H9 (cell line): ENCODE measurements around the gene HUS1. TPM values are rescaled to one million over a fixed set of nuclear protein-coding genes. Genes with fewer than 3 reads are reported as not detected.

ENCODE experiments used
- DNase-seq: peaks from one replicate; pipeline ENCODE4 v3.0.0-alpha.2; 2017
- H2AFZ ChIP-seq: one replicate; pipeline ENCODE4 v1.6.1; 2013; ENCODE audit warnings: mild to moderate bottlenecking, low read length, control low read depth, moderate library complexity
- H2AK5ac ChIP-seq: 2 replicates; pipeline ENCODE4 v1.6.1; 2013; ENCODE audit warnings: low read length, control low read depth, mixed read lengths; ENCODE audit not compliant: insufficient read length
- H2BK120ac ChIP-seq: one replicate; pipeline ENCODE4 v1.6.1; 2013; ENCODE audit warnings: low read depth, mild to moderate bottlenecking, low read length, control low read depth, inconsistent platforms; ENCODE audit not compliant: poor library complexity, severe bottlenecking
- H2BK12ac ChIP-seq: 2 replicates; pipeline ENCODE4 v1.6.1; 2013; ENCODE audit warnings: low read length, control low read depth, mixed read lengths, low read depth; ENCODE audit not compliant: insufficient read length
- H2BK15ac ChIP-seq: 2 replicates; pipeline ENCODE4 v1.6.1; 2013; ENCODE audit warnings: low read depth, low read length, control low read depth
- H2BK20ac ChIP-seq: one replicate; pipeline ENCODE4 v1.6.1; 2013; ENCODE audit warnings: low read depth, mild to moderate bottlenecking, low read length, control low read depth, inconsistent platforms; ENCODE audit not compliant: poor library complexity, severe bottlenecking
- H2BK5ac ChIP-seq: 2 replicates; pipeline ENCODE4 v1.6.1; 2013; ENCODE audit warnings: low read length, control low read depth, mixed read lengths; ENCODE audit not compliant: insufficient read length
- H3K14ac ChIP-seq: 2 replicates; pipeline ENCODE4 v1.6.1; 2013; ENCODE audit warnings: low read length, control low read depth; ENCODE audit not compliant: insufficient read depth
- H3K18ac ChIP-seq: 2 replicates; pipeline ENCODE4 v1.6.1; 2013; ENCODE audit warnings: low read depth, mild to moderate bottlenecking, mixed read lengths, low read length, control low read depth; ENCODE audit not compliant: insufficient read length
- H3K23ac ChIP-seq: 2 replicates; pipeline ENCODE4 v1.6.1; 2013; ENCODE audit warnings: low read length, control low read depth, mixed read lengths, low read depth; ENCODE audit not compliant: insufficient read length
- H3K23me2 ChIP-seq: 2 replicates; pipeline ENCODE4 v1.6.1; 2013; ENCODE audit warnings: low read depth, mild to moderate bottlenecking, mixed read lengths, low read length, control low read depth; ENCODE audit not compliant: insufficient read length, poor library complexity, severe bottlenecking
- H3K27ac ChIP-seq: 2 replicates; pipeline ENCODE4 v1.5.1; 2013; ENCODE audit warnings: low read length, control low read depth, mixed read lengths, low read depth; ENCODE audit not compliant: insufficient read length
- H3K27me3 ChIP-seq: 2 replicates; pipeline ENCODE4 v1.6.1; 2013; ENCODE audit warnings: low read length, control low read depth, inconsistent platforms; ENCODE audit not compliant: insufficient read depth
- H3K4ac ChIP-seq: 2 replicates; pipeline ENCODE4 v1.6.1; 2013; ENCODE audit warnings: low read depth, mild to moderate bottlenecking, control low read depth, inconsistent platforms, low read length, moderate library complexity
- H3K4me1 ChIP-seq: 2 replicates; pipeline ENCODE4 v1.6.1; 2013; ENCODE audit warnings: low read length, control low read depth, inconsistent platforms; ENCODE audit not compliant: insufficient read depth
- H3K4me2 ChIP-seq: 2 replicates; pipeline ENCODE4 v1.6.1; 2013; ENCODE audit warnings: low read length, control low read depth, mixed read lengths; ENCODE audit not compliant: insufficient read length, insufficient read depth
- H3K56ac ChIP-seq: 2 replicates; pipeline ENCODE4 v1.6.1; 2013; ENCODE audit warnings: low read depth, mild to moderate bottlenecking, mixed read lengths, low read length, control low read depth; ENCODE audit not compliant: insufficient read length
- H3K79me1 ChIP-seq: 2 replicates; pipeline ENCODE4 v1.6.1; 2013; ENCODE audit warnings: low read depth, mild to moderate bottlenecking, moderate library complexity, low read length, control low read depth, inconsistent platforms; ENCODE audit not compliant: insufficient read depth, poor library complexity, severe bottlenecking
- H3K79me2 ChIP-seq: 2 replicates; pipeline ENCODE4 v1.6.1; 2013; ENCODE audit warnings: low read length, control low read depth, inconsistent platforms; ENCODE audit not compliant: insufficient read depth
- H3K9ac ChIP-seq: 2 replicates; pipeline ENCODE4 v1.6.1; 2013; ENCODE audit warnings: low read length, control low read depth, mixed read lengths; ENCODE audit not compliant: insufficient read length; ENCODE audit errors: extremely low read depth
- H3K9me3 ChIP-seq: one replicate; pipeline ENCODE4 v1.6.1; 2013; ENCODE audit warnings: low read depth, low read length, inconsistent platforms; ENCODE audit not compliant: control insufficient read depth
- H3T11ph ChIP-seq: one replicate; pipeline ENCODE4 v1.6.1; 2013; ENCODE audit warnings: mild to moderate bottlenecking, low read length, control low read depth, inconsistent platforms
- H4K20me1 ChIP-seq: one replicate; pipeline ENCODE4 v1.6.1; 2013; ENCODE audit not compliant: control insufficient read depth, insufficient read length, insufficient read depth
- H4K5ac ChIP-seq: 2 replicates; pipeline ENCODE4 v1.6.1; 2013; ENCODE audit warnings: low read depth, mild to moderate bottlenecking, mixed read lengths, low read length, control low read depth; ENCODE audit not compliant: insufficient read length
- H4K8ac ChIP-seq: replicated peaks from 2 replicates; pipeline ENCODE4 v1.6.1; 2013; ENCODE audit warnings: low read length, control low read depth, mixed read lengths, low read depth; ENCODE audit not compliant: insufficient read length
- H4K91ac ChIP-seq: 2 replicates; pipeline ENCODE4 v1.6.1; 2013; ENCODE audit warnings: low read depth, mild to moderate bottlenecking, moderate library complexity, mixed read lengths, low read length, control low read depth; ENCODE audit not compliant: insufficient read length
- H3K27ac Mint-ChIP-seq, 3 experiments: 2 replicates in 2 of 3; 3 replicates in 1 of 3; pipeline ENCODE4 v1.8.0; 2020 to 2021; ENCODE audit warnings: mixed read lengths in 3 of 3, mild to moderate bottlenecking in 1 of 3, moderate library complexity in 1 of 3
- H3K27me3 Mint-ChIP-seq: 2 replicates; pipeline ENCODE4 v1.8.0; 2021; ENCODE audit warnings: low read depth, mild to moderate bottlenecking, moderate library complexity, mixed read lengths
- H3K36me3 Mint-ChIP-seq, 3 experiments: 2 replicates in 2 of 3; 3 replicates in 1 of 3; pipeline ENCODE4 v1.8.0; 2020 to 2021; ENCODE audit warnings: low read depth in 3 of 3, mixed read lengths in 3 of 3; ENCODE audit not compliant: insufficient read depth in 1 of 3
- H3K4me1 Mint-ChIP-seq, 2 experiments: 2 replicates each; pipeline ENCODE4 v1.8.0; 2020; ENCODE audit warnings: mixed read lengths in 2 of 2
- H3K4me3 Mint-ChIP-seq, 2 experiments: 2 replicates in 1 of 2; 3 replicates in 1 of 2; pipeline ENCODE4 v1.8.0; 2020 to 2021; ENCODE audit warnings: mild to moderate bottlenecking in 2 of 2, mixed read lengths in 2 of 2, moderate library complexity in 1 of 2
- H3K9me3 Mint-ChIP-seq, 2 experiments: 2 replicates in 1 of 2; 3 replicates in 1 of 2; pipeline ENCODE4 v1.8.0; 2020; ENCODE audit warnings: mild to moderate bottlenecking in 2 of 2, mixed read lengths in 2 of 2, moderate library complexity in 1 of 2
- CTCF ChIP-seq: fragments of 200-600 bp; sonication (generic); conservative IDR thresholded peaks from 3 replicates; pipeline ENCODE4 v1.8.0; 2021; ENCODE audit warnings: antibody characterized with exemption, mild to moderate bottlenecking
- WGBS: extraction: QIAGEN DNeasy Blood & Tissue Kit; methylation state at CpG from one replicate; pipeline ENCODE4 v1.1.7; 2013; ENCODE audit warnings: missing lambda C conversion rate, low lambda C conversion rate, mixed read lengths; ENCODE audit not compliant: insufficient read length; ENCODE audit errors: extremely low coverage; 5-methylcytosine and 5-hydroxymethylcytosine counted together
- total RNA-seq: library from RNA; stranded (reverse); gene quantifications from 2 replicates; pipeline ENCODE4 v1.2.1, GENCODE V29; 2021

Gene HUS1
- total RNA-seq, 1 experiment from 2014 or later: 43.1 TPM

DNA sequence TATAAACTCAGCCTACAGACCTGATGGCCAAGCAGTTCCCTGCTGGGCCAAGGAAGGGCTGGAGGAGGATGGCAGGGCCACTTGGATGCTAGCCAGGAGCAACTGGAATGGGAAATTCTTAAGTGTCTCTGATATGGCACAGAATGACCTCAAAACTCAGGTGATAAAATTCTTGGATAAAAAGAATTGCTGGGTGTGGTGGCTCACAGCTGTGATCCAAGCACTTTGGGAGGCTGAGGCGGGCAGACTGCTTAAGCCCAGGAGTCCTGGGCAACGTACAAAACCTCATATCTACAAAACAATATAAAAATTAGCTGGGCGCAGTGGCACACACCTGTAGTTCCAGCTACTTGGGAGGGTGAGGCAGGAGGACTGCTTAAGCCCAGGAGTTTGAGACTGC lies 17.2 kb downstream of the HUS1 start:
- Histone ChIP-seq H3K23ac (no peak overlapping the region), H2BK120ac (no peak overlapping the region), H3K9ac (no peak overlapping the region), H4K91ac (no peak overlapping the region), H3K4me2 (no peak overlapping the region), H3T11ph (no peak overlapping the region), H3K56ac (no peak overlapping the region), H2AFZ (no peak overlapping the region), H3K18ac (no peak overlapping the region), H2BK5ac (no peak overlapping the region), H3K9me3 (no peaks in the 10 kb centered on the region), H4K20me1 (no peaks in the 10 kb centered on the region), H4K8ac (no peak overlapping the region), H3K79me1 (no peaks in the 10 kb centered on the region), H3K4me1 (no peaks in the 10 kb centered on the region), H3K14ac (no peak overlapping the region), H2BK12ac (no peak overlapping the region), H2BK20ac (no peak overlapping the region), H3K23me2 (no peaks in the 10 kb centered on the region), H3K4ac (no peak overlapping the region), H2AK5ac (no peak overlapping the region), H2BK15ac (no peak overlapping the region), H3K27ac (no peak overlapping the region), H3K27me3 (no peaks in the 10 kb centered on the region), H3K79me2 (no peaks in the 10 kb centered on the region), H4K5ac (no peak overlapping the region)
- no peaks in the 10 kb centered on the region for H3K4me1 Mint-ChIP-seq
- H3K9me3 Mint-ChIP-seq: peaks cover 14 to 16% of the 10 kb centered on the region in 2 experiments; a peak in 4 of 5 replicates
- TF ChIP-seq CTCF: no peak
- DNase-seq: no peak
- no peaks in the 10 kb centered on the region for H3K27me3 Mint-ChIP-seq
- WGBS: no CpG with 5 or more reads among the region's 3 CpGs
- no peak overlapping the region for H3K27ac Mint-ChIP-seq
- H3K4me3 Mint-ChIP-seq: no peak overlapping the region
- peaks cover 72 to 86% (median 80%) of the 10 kb centered on the region in 3 experiments for H3K36me3 Mint-ChIP-seq
